Measurements from ENCODE around the gene HMMR. TPM values are rescaled to one million over a fixed set of nuclear protein-coding genes. Genes with fewer than 3 reads are reported as not detected.

The HMMR gene
- total and polyA plus RNA-seq, 9 of the 15 experiments (the other 6 are each of a cell fraction or from before 2014, with no cell fraction given): 74.9 to 133 (median 90.8) TPM

DNA sequence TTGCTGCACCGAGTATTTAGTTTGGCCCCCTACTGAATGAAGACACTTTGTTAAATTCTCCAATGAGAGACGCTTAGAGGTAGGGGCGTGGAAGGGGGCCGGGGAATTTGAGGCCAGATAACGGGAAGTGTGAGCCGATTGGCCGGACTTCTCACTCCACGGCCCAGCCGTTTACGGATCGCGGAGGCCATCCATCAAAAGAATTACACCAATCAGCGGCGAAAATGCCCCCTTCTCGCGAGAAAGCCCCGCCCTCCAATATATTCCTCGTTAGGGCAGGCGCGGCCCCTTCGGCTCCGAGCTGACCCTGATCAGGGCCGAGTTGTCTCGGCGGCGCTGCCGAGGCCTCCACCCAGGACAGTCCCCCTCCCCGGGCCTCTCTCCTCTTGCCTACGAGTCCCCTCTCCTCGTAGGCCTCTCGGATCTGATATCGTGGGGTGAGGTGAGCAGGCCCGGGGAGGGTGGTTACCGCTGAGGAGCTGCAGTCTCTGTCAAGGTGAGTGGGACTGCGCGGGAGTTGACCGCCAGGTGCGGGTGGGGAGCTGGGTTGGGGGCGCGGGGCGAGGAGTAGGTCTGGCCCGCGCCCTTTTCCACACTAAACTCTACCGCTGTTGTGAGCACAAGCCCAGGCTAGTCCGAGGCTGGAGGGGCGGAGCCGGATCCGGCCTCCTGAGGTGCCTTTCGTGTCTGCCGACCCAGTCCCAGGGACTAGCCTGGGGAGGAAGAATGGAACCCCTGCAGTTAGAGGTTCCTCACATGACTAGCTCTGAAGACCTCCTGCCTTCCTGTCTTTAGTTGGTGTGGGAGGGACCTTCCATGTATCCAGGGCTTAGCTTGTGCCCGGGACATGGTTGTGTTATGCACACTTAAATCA lies 22.9 kb upstream of the HMMR start, which contains the start of gene CCNG1 (continued):
- TF ChIP-seq FOSL1 (tag; conservative IDR thresholded peaks at IDR 0.05): no peak; the same call in 1 of the 2 replicates
- TF ChIP-seq, protein P1, sequence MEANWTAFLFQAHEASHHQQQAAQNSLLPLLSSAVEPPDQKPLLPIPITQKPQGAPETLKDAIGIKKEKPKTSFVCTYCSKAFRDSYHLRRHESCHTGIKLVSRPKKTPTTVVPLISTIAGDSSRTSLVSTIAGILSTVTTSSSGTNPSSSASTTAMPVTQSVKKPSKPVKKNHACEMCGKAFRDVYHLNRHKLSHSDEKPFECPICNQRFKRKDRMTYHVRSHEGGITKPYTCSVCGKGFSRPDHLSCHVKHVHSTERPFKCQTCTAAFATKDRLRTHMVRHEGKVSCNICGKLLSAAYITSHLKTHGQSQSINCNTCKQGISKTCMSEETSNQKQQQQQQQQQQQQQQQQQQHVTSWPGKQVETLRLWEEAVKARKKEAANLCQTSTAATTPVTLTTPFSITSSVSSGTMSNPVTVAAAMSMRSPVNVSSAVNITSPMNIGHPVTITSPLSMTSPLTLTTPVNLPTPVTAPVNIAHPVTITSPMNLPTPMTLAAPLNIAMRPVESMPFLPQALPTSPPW (CRISPR knock-in tag; IDR thresholded peaks at IDR 0.05): peak; percentile 73
- TF ChIP-seq CEBPB (tag; IDR thresholded peaks at IDR 0.05): no peak
- no peak for TF ChIP-seq ZNF589 (CRISPR knock-in tag; IDR thresholded peaks at IDR 0.05; ENCODE audit: low read depth)
- TF ChIP-seq L3MBTL2 (IDR thresholded peaks at IDR 0.05): 0 out of 2 replicates have a peak, but pooled peaks have one; percentile 25
- no peak for TF ChIP-seq ZNF140 (CRISPR knock-in tag; IDR thresholded peaks at IDR 0.05)
- TF ChIP-seq U2AF2 (optimal IDR thresholded peaks at IDR 0.05; ENCODE audit: low read depth, low read length): no peak
- TF ChIP-seq ZNF212 (CRISPR knock-in tag; IDR thresholded peaks at IDR 0.05): no peak
- no peak for TF ChIP-seq PRMT5 (CRISPR knock-in tag; IDR thresholded peaks at IDR 0.05)
- no peak for TF ChIP-seq ZNF3 (CRISPR knock-in tag; IDR thresholded peaks at IDR 0.05)
- TF ChIP-seq, protein P2, sequence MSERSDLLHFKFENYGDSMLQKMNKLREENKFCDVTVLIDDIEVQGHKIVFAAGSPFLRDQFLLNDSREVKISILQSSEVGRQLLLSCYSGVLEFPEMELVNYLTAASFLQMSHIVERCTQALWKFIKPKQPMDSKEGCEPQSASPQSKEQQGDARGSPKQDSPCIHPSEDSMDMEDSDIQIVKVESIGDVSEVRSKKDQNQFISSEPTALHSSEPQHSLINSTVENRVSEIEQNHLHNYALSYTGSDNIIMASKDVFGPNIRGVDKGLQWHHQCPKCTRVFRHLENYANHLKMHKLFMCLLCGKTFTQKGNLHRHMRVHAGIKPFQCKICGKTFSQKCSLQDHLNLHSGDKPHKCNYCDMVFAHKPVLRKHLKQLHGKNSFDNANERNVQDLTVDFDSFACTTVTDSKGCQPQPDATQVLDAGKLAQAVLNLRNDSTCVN (CRISPR knock-in tag; IDR thresholded peaks at IDR 0.05): no peak
- TF ChIP-seq, protein P3, sequence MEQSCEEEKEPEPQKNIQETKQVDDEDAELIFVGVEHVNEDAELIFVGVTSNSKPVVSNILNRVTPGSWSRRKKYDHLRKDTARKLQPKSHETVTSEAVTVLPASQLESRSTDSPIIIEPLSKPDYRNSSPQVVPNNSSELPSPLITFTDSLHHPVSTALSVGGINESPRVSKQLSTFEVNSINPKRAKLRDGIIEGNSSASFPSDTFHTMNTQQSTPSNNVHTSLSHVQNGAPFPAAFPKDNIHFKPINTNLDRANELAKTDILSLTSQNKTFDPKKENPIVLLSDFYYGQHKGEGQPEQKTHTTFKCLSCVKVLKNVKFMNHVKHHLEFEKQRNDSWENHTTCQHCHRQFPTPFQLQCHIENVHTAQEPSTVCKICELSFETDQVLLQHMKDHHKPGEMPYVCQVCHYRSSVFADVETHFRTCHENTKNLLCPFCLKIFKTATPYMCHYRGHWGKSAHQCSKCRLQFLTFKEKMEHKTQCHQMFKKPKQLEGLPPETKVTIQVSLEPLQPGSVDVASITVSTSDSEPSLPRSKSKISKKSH (CRISPR knock-in tag; IDR thresholded peaks at IDR 0.05): no peak
- no peak for TF ChIP-seq NR3C1 (CRISPR knock-in tag; IDR thresholded peaks at IDR 0.05)
- TF ChIP-seq ZEB2 (IDR thresholded peaks at IDR 0.05): peak; percentile 74
- no peak for TF ChIP-seq YBX1 (IDR thresholded peaks at IDR 0.05)
- no peak for TF ChIP-seq EWSR1 (IDR thresholded peaks at IDR 0.05; ENCODE audit: borderline replicate concordance, low read depth, partially characterized antibody)
- TF ChIP-seq ZNF431 (CRISPR knock-in tag; IDR thresholded peaks at IDR 0.05): no peak
- TF ChIP-seq CEBPG (CRISPR knock-in tag; IDR thresholded peaks at IDR 0.05): no peak
- TF ChIP-seq CEBPG (tag; conservative IDR thresholded peaks at IDR 0.05 in 1 of 2, IDR thresholded peaks at IDR 0.05 in 1 of 2): no peak
- TF ChIP-seq, protein P4, sequence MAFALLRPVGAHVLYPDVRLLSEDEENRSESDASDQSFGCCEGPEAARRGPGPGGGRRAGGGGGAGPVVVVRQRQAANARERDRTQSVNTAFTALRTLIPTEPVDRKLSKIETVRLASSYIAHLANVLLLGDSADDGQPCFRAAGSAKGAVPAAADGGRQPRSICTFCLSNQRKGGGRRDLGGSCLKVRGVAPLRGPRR (CRISPR knock-in tag; IDR thresholded peaks at IDR 0.05): no peak
- TF ChIP-seq, protein P5, sequence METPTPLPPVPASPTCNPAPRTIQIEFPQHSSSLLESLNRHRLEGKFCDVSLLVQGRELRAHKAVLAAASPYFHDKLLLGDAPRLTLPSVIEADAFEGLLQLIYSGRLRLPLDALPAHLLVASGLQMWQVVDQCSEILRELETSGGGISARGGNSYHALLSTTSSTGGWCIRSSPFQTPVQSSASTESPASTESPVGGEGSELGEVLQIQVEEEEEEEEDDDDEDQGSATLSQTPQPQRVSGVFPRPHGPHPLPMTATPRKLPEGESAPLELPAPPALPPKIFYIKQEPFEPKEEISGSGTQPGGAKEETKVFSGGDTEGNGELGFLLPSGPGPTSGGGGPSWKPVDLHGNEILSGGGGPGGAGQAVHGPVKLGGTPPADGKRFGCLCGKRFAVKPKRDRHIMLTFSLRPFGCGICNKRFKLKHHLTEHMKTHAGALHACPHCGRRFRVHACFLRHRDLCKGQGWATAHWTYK (CRISPR knock-in tag; IDR thresholded peaks at IDR 0.05): peak; percentile 40; the same call in 1 of the 2 replicates
- TF ChIP-seq POLR2H (tag; IDR thresholded peaks at IDR 0.05; ENCODE audit: low read depth): peak; percentile 95
- TF ChIP-seq NR4A1 (CRISPR knock-in tag; IDR thresholded peaks at IDR 0.05): no peak
- no peak for TF ChIP-seq NR4A1 (tag; IDR thresholded peaks at IDR 0.05)

All from K562 (cell line).